ENCODE data around the gene AARS2. TPM values are rescaled to one million over a fixed set of nuclear protein-coding genes. Genes with fewer than 3 reads are reported as not detected.

AARS2 gene
- total and polyA plus RNA-seq, 2 of the 8 experiments (the other 6 are each of a cell fraction or from before 2014, with no cell fraction given) = 8.6 to 20.4 TPM

- TF ChIP-seq CHD7 (IDR thresholded peaks at IDR 0.05; ENCODE audit: insufficient replicate concordance, low read length) (no peak), HDAC2 (IDR thresholded peaks at IDR 0.05; ENCODE audit: borderline replicate concordance in 1 of 2, low read depth in 2 of 2, low read length in 2 of 2) (peak in 1 of 2 experiments; percentile 94; a peak in 2 of 4 replicates), KDM4A (IDR thresholded peaks at IDR 0.05; ENCODE audit: low read depth, low read length, severe bottlenecking) (peak; percentile 49), BRCA1 (IDR thresholded peaks at IDR 0.05; ENCODE audit: low read depth, low read length) (no peak), SP4 (IDR thresholded peaks at IDR 0.05; ENCODE audit: low read length) (peak; percentile 94; the same call in 1 of the 2 replicates), CHD1 (IDR thresholded peaks at IDR 0.05; ENCODE audit: low read depth, low read length) (no peak), CBX5 (IDR thresholded peaks at IDR 0.05; ENCODE audit: low read depth, low read length) (no peak), MAX (IDR thresholded peaks at IDR 0.05) (peak; percentile 94), CTBP2 (IDR thresholded peaks at IDR 0.05; ENCODE audit: borderline replicate concordance, insufficient read depth, insufficient read length, low read length) (no peak)
These were observed 56.0 kb downstream of the AARS2 start, which contains the start of gene SLC35B2 (continued) for GRCh38 chr6:44257025-44257752.
